SK-N-SH treated with all-trans-retinoic acid at 6 μM for 48 hours (cell line): ENCODE measurements around the gene ITGA3.

Experiments
- ATAC-seq: fragments of 200-7000 bp; cut with Tn5 transposase; 3 replicates; pipeline ENCODE4 v1.9.1; 2020; ENCODE audit warnings: mild to moderate bottlenecking, moderate library complexity
- ARNTL ChIP-seq: fragments of 450-650 bp; formaldehyde crosslinking; IDR thresholded peaks from 2 replicates; pipeline ENCODE4 v1.5.0; 2020; ENCODE audit warnings: low read depth, mild to moderate bottlenecking, moderate library complexity, borderline replicate concordance
- BACH2 ChIP-seq: fragments of 250-450 bp; sonication (Bioruptor Pico); IDR thresholded peaks from 2 replicates; pipeline ENCODE4 v1.9.0; 2021; ENCODE audit warnings: mild to moderate bottlenecking, borderline replicate concordance
- CSRNP3 ChIP-seq: fragments of 250-450 bp; sonication (Bioruptor Pico); IDR thresholded peaks from 2 replicates; pipeline ENCODE4 v1.5.1; 2021; ENCODE audit warnings: mild to moderate bottlenecking, moderate library complexity
- ISL1 ChIP-seq: fragments of 250-450 bp; sonication (Bioruptor Pico); IDR thresholded peaks from 2 replicates; pipeline ENCODE4 v2.1.2; 2022; ENCODE audit warnings: mild to moderate bottlenecking, moderate library complexity
- OSR1 ChIP-seq: fragments of 250-450 bp; sonication (Bioruptor Pico); IDR thresholded peaks from 2 replicates; pipeline ENCODE4 v1.8.0; 2022; ENCODE audit warnings: moderate library complexity, mild to moderate bottlenecking, inconsistent platforms
- POU6F1 ChIP-seq: fragments of 250-450 bp; sonication (Bioruptor Pico); IDR thresholded peaks from 2 replicates; pipeline ENCODE4 v1.8.0; 2021; ENCODE audit warnings: low read depth, mild to moderate bottlenecking, moderate library complexity, borderline replicate concordance
- PPARA ChIP-seq: fragments of 250-450 bp; sonication (Bioruptor Pico); IDR thresholded peaks from 2 replicates; pipeline ENCODE4 v1.5.0; 2020; ENCODE audit warnings: mild to moderate bottlenecking, borderline replicate concordance
- RARB ChIP-seq: fragments of 250-450 bp; sonication (Bioruptor Pico); IDR thresholded peaks from 2 replicates; pipeline ENCODE4 v1.8.0; 2021; ENCODE audit warnings: mild to moderate bottlenecking, moderate library complexity
- SNAI2 ChIP-seq: fragments of 250-450 bp; sonication (Bioruptor Pico); IDR thresholded peaks from 2 replicates; pipeline ENCODE4 v1.5.0; 2020; ENCODE audit warnings: mild to moderate bottlenecking, moderate library complexity
- TSHZ2 ChIP-seq: fragments of 250-450 bp; sonication (Bioruptor Pico); IDR thresholded peaks from 2 replicates; pipeline ENCODE4 v1.5.0; 2020; ENCODE audit warnings: mild to moderate bottlenecking, moderate library complexity
- ZC3H10 ChIP-seq: fragments of 250-450 bp; sonication (Bioruptor Pico); IDR thresholded peaks from 2 replicates; pipeline ENCODE4 v1.5.1; 2021; ENCODE audit warnings: mild to moderate bottlenecking, moderate library complexity
- ZFP3 ChIP-seq: fragments of 250-450 bp; sonication (Bioruptor Pico); IDR thresholded peaks from 2 replicates; pipeline ENCODE4 v1.5.0; 2020; ENCODE audit warnings: mild to moderate bottlenecking, moderate library complexity
- ZNF565 ChIP-seq: fragments of 450-650 bp; formaldehyde crosslinking; conservative IDR thresholded peaks from 2 replicates; pipeline ENCODE4 v1.5.0; 2020; ENCODE audit warnings: low read depth, mild to moderate bottlenecking, moderate library complexity
- ZNF8 ChIP-seq: fragments of 450-650 bp; formaldehyde crosslinking; IDR thresholded peaks from 2 replicates; pipeline ENCODE4 v1.5.0; 2020; ENCODE audit warnings: mild to moderate bottlenecking, moderate library complexity
- TF ChIP-seq, protein P1 (sequence below): fragments of 250-450 bp; sonication (Bioruptor Pico); IDR thresholded peaks from 2 replicates; pipeline ENCODE4 v1.8.0; 2020; ENCODE audit warnings: mild to moderate bottlenecking, moderate library complexity, borderline replicate concordance
- TF ChIP-seq, protein P2 (sequence below): fragments of 250-450 bp; sonication (Bioruptor Pico); IDR thresholded peaks from 2 replicates; pipeline ENCODE4 v1.5.1; 2020; ENCODE audit warnings: low read depth, mild to moderate bottlenecking, moderate library complexity

ITGA3 gene

GRCh38 chr17:50129353-50129727 is 73.4 kb downstream of the ITGA3 start:
- TF ChIP-seq SNAI2 (CRISPR knock-in tag) (no peak), ZFP3 (CRISPR knock-in tag) (no peak), ZNF565 (CRISPR knock-in tag) (no peak), ARNTL (CRISPR knock-in tag) (no peak), OSR1 (CRISPR knock-in tag) (no peak), ZNF8 (CRISPR knock-in tag) (no peak), RARB (CRISPR knock-in tag) (no peak), ISL1 (CRISPR knock-in tag) (no peak), TSHZ2 (no peak)
- TF ChIP-seq, protein P1, sequence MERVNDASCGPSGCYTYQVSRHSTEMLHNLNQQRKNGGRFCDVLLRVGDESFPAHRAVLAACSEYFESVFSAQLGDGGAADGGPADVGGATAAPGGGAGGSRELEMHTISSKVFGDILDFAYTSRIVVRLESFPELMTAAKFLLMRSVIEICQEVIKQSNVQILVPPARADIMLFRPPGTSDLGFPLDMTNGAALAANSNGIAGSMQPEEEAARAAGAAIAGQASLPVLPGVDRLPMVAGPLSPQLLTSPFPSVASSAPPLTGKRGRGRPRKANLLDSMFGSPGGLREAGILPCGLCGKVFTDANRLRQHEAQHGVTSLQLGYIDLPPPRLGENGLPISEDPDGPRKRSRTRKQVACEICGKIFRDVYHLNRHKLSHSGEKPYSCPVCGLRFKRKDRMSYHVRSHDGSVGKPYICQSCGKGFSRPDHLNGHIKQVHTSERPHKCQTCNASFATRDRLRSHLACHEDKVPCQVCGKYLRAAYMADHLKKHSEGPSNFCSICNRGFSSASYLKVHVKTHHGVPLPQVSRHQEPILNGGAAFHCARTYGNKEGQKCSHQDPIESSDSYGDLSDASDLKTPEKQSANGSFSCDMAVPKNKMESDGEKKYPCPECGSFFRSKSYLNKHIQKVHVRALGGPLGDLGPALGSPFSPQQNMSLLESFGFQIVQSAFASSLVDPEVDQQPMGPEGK: no peak
- peak; percentile 7 for ATAC-seq

DNA sequence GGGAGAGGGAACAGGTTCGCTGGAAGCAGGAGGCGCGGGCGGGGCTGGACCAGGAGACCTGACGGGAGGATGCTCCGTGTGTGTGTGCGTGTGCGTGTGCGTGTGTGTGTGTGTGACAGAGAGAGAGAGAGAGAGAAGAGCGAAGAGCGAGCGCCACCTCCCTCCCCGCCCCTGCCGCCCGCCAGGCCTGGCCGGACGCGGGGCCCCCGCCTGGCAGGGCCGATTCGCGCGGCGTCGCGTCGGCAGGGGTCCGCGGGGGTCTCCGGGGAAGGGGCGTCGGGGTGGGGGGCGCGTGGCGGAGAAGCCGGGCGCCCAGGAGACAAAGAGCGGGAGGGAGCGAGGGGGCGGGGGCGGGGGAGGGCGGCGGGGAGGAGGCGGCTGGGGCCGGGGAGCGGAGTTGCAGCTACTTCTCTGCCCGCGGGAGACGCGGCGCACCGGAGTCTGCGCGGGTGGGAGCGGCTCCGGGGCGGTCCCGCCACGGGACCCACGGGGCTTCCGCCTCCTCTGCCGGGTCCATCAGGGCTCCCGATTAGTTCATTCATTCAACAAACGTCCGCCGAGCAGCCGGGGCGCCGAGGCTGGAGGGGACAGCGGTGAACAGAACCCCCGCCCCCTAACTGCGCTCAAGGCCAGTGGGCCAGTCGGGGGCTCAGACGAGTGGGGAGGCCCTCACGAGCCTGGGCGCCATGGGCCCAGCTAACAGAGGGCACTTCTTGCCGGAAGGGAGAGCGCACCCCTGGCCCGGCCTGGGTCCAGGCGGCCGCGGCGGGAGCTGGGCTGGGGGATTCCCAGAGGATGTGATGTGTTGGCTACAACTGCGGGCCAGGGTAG is 74.0 kb downstream of the ITGA3 start, which contains the start of gene SAMD14:
Gene SAMD14, minus strand, starts transcription at position 433 of the 831 bp plus-strand sequence. CDS start 5,201 bp downstream, outside the sequence.
- ATAC-seq: peak; percentile 58

More for the DNA sequence above, 74.0 kb downstream of the ITGA3 start, which contains the start of gene SAMD14:
- TF ChIP-seq POU6F1 (no peak), SNAI2 (CRISPR knock-in tag) (no peak), RARB (CRISPR knock-in tag) (no peak), OSR1 (CRISPR knock-in tag) (no peak), ZC3H10 (CRISPR knock-in tag) (no peak), ISL1 (CRISPR knock-in tag) (no peak), BACH2 (no peak), PPARA (CRISPR knock-in tag) (no peak), CSRNP3 (CRISPR knock-in tag) (no peak)
- TF ChIP-seq, protein P2, sequence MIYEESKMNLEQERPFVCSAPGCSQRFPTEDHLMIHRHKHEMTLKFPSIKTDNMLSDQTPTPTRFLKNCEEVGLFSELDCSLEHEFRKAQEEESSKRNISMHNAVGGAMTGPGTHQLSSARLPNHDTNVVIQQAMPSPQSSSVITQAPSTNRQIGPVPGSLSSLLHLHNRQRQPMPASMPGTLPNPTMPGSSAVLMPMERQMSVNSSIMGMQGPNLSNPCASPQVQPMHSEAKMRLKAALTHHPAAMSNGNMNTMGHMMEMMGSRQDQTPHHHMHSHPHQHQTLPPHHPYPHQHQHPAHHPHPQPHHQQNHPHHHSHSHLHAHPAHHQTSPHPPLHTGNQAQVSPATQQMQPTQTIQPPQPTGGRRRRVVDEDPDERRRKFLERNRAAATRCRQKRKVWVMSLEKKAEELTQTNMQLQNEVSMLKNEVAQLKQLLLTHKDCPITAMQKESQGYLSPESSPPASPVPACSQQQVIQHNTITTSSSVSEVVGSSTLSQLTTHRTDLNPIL (CRISPR knock-in tag): no peak
- TF ChIP-seq, all 23 proteins: peak for 0
